Measurements from ENCODE around the gene ATP2B3. TPM values are rescaled to one million over a fixed set of nuclear protein-coding genes. Genes with fewer than 3 reads are reported as not detected.

ATP2B3 gene
- total RNA-seq, 4 donors from 2014 or later: not detected

- intact Hi-C loops (cut with DNase I; ENCODE audit: low total_unique reads): no loop called here
- Histone ChIP-seq H3K9me3 (no peaks in the 10 kb centered on the region), H3K36me3 (no peaks in the 10 kb centered on the region), H3K4me3 (no peak overlapping the region), H3K27ac (no peak overlapping the region), H3K4me1 (peaks cover 0 to 7% of the 10 kb centered on the region in 2 donors), H3K27me3 (peaks cover 0 to 8% (median 5%) of the 10 kb centered on the region in 3 donors)
- no peak for DNase-seq
- in situ Hi-C loops (cut with MboI; ENCODE audit: low sequenced_read_pairs in 4 of 4): no loop called here
- ATAC-seq: no peak
- TF ChIP-seq CTCF (IDR thresholded peaks at IDR 0.05 in 4 of 5, conservative IDR thresholded peaks at IDR 0.05 in 1 of 5): no peak
- TF ChIP-seq POLR2A (IDR thresholded peaks at IDR 0.05): no peak
These were observed 94.1 kb downstream of the ATP2B3 start for GRCh38 chrX:153611298-153612095.

- no peak for TF ChIP-seq POLR2A (IDR thresholded peaks at IDR 0.05)
These were observed 95.0 kb downstream of the ATP2B3 start for GRCh38 chrX:153612413-153612812.

GRCh38 chrX:153614818-153615217, 97.4 kb downstream of the ATP2B3 start:
- TF ChIP-seq POLR2A (IDR thresholded peaks at IDR 0.05) (no peak), CTCF (IDR thresholded peaks at IDR 0.05 in 4 of 5, conservative IDR thresholded peaks at IDR 0.05 in 1 of 5) (no peak)
- in situ Hi-C loops (cut with MboI; ENCODE audit: low sequenced_read_pairs in 4 of 4) (no loop called here), intact Hi-C loops (cut with DNase I; ENCODE audit: low total_unique reads) (no loop called here)
- Histone ChIP-seq H3K9me3 (no peaks in the 10 kb centered on the region), H3K36me3 (no peaks in the 10 kb centered on the region), H3K4me1 (peaks cover 0 to 7% of the 10 kb centered on the region in 2 donors), H3K27ac (no peak overlapping the region), H3K4me3 (no peak overlapping the region), H3K27me3 (peaks cover 0 to 10% (median 5%) of the 10 kb centered on the region in 3 donors)
- ATAC-seq: no peak
- DNase-seq: no peak

More at GRCh38 chrX:153612413-153612812, 95.0 kb downstream of the ATP2B3 start:
- DNase-seq (no peak), ATAC-seq (no peak)
- Histone ChIP-seq H3K9me3 (no peaks in the 10 kb centered on the region), H3K4me1 (peaks cover 0 to 7% of the 10 kb centered on the region in 2 donors), H3K36me3 (no peaks in the 10 kb centered on the region), H3K27ac (no peak overlapping the region), H3K4me3 (no peak overlapping the region), H3K27me3 (peaks cover 0 to 8% (median 5%) of the 10 kb centered on the region in 3 donors)
- in situ Hi-C loops (cut with MboI; ENCODE audit: low sequenced_read_pairs in 4 of 4) (no loop called here), intact Hi-C loops (cut with DNase I; ENCODE audit: low total_unique reads) (no loop called here)

- Histone ChIP-seq H3K4me1 (no peaks in the 10 kb centered on the region), H3K27me3 (peaks cover 0 to 6% (median 5%) of the 10 kb centered on the region in 3 donors), H3K9me3 (no peaks in the 10 kb centered on the region), H3K4me3 (no peak overlapping the region), H3K36me3 (no peaks in the 10 kb centered on the region), H3K27ac (no peak overlapping the region)
- intact Hi-C loops (cut with DNase I; ENCODE audit: low total_unique reads): no loop called here
- DNase-seq (no peak), ATAC-seq (no peak)
- TF ChIP-seq POLR2A (IDR thresholded peaks at IDR 0.05): no peak
- TF ChIP-seq CTCF (IDR thresholded peaks at IDR 0.05 in 4 of 5, conservative IDR thresholded peaks at IDR 0.05 in 1 of 5): no peak
- in situ Hi-C loops (cut with MboI; ENCODE audit: low sequenced_read_pairs in 4 of 4): no loop called here
These were observed 103.1 kb downstream of the ATP2B3 start for GRCh38 chrX:153620576-153620975.

GRCh38 chrX:153621949-153622598, 104.6 kb downstream of the ATP2B3 start:
- intact Hi-C loops (cut with DNase I; ENCODE audit: low total_unique reads): no loop called here
- TF ChIP-seq POLR2A (IDR thresholded peaks at IDR 0.05) (no peak), CTCF (IDR thresholded peaks at IDR 0.05 in 4 of 5, conservative IDR thresholded peaks at IDR 0.05 in 1 of 5) (no peak)
- DNase-seq: no peak
- in situ Hi-C loops (cut with MboI; ENCODE audit: low sequenced_read_pairs in 4 of 4): no loop called here
- no peak overlapping the region for H3K4me3 ChIP-seq
- H3K27me3 ChIP-seq: peaks cover 0 to 6% (median 0%) of the 10 kb centered on the region in 3 donors
- no peaks in the 10 kb centered on the region for H3K36me3 ChIP-seq
- no peaks in the 10 kb centered on the region for H3K9me3 ChIP-seq
- no peak overlapping the region for H3K27ac ChIP-seq
- no peak for ATAC-seq
- H3K4me1 ChIP-seq: no peaks in the 10 kb centered on the region
